Large intestine (tissue), 3 donors: ENCODE results near the gene ROPN1L. TPM values are rescaled to one million over a fixed set of nuclear protein-coding genes. Genes with fewer than 3 reads are reported as not detected.
A peak's percentile ranks its signal among the peaks of the same experiment; 100 is the strongest.

Experiments used
- DNase-seq, 2 donors: peaks; one replicate each; pipeline versions ENCODE4 v3.0.0 to v3.0.0-alpha.2; 2013
- H3K27ac ChIP-seq: one replicate; pipeline ENCODE4 v1.5.1; 2013; ENCODE audit warnings: low read length
- H3K27me3 ChIP-seq: 2 replicates; pipeline ENCODE4 v1.6.1; 2013; ENCODE audit warnings: low read length; ENCODE audit not compliant: control insufficient read depth, insufficient read depth
- H3K36me3 ChIP-seq: 2 replicates; pipeline ENCODE4 v1.6.1; 2013; ENCODE audit warnings: low read length; ENCODE audit not compliant: control insufficient read depth, insufficient read depth
- H3K4me1 ChIP-seq: one replicate; pipeline ENCODE4 v1.6.1; 2013; ENCODE audit warnings: low read length; ENCODE audit not compliant: control insufficient read depth, insufficient read depth
- H3K4me3 ChIP-seq: one replicate; pipeline ENCODE4 v1.5.1; 2013; ENCODE audit warnings: low read length
- H3K9me3 ChIP-seq: one replicate; pipeline ENCODE4 v1.6.1; 2013; ENCODE audit warnings: mild to moderate bottlenecking, low read depth, low read length, moderate library complexity; ENCODE audit not compliant: control insufficient read depth
- WGBS: methylation state at CpG from one replicate; pipeline ENCODE4 v1.1.5; 2013; ENCODE audit warnings: low lambda C conversion rate; ENCODE audit not compliant: insufficient coverage; 5-methylcytosine and 5-hydroxymethylcytosine counted together
- polyA plus RNA-seq: library from polyadenylated mRNA; unstranded; fragments of 120-200 nt; gene quantifications from one replicate; pipeline ENCODE4 v1.2.1, GENCODE V29; 2013

The ROPN1L gene
- polyA plus RNA-seq, 1 donor = 0.30 TPM

- no peaks in the 10 kb centered on the region for H3K9me3 ChIP-seq
- 100% methylated on average over 2 of the region's 9 CpGs for WGBS
- peak in 1 of 2 donors; percentile 18 for DNase-seq
- H3K27me3 ChIP-seq = no peaks in the 10 kb centered on the region
- H3K27ac ChIP-seq = no peak overlapping the region
- no peaks in the 10 kb centered on the region for H3K36me3 ChIP-seq
- H3K4me1 ChIP-seq = no peaks in the 10 kb centered on the region
- H3K4me3 ChIP-seq = no peak overlapping the region
Observed at GRCh38 chr5:10501554-10502075, 59.9 kb downstream of the ROPN1L start.

- no CpG with 5 or more reads among the region's 8 CpGs for WGBS
- Histone ChIP-seq H3K27ac (no peak overlapping the region), H3K9me3 (no peaks in the 10 kb centered on the region), H3K36me3 (no peaks in the 10 kb centered on the region), H3K4me1 (no peaks in the 10 kb centered on the region), H3K27me3 (no peaks in the 10 kb centered on the region), H3K4me3 (no peak overlapping the region)
- DNase-seq = no peak
Observed at GRCh38 chr5:10502130-10502529, 60.5 kb downstream of the ROPN1L start.

- Histone ChIP-seq H3K4me3 (no peak overlapping the region), H3K9me3 (no peaks in the 10 kb centered on the region), H3K27me3 (no peaks in the 10 kb centered on the region), H3K36me3 (no peaks in the 10 kb centered on the region), H3K27ac (no peak overlapping the region), H3K4me1 (peaks cover 2% of the 10 kb centered on the region)
- WGBS = no CpG with 5 or more reads among the region's 10 CpGs
- no peak for DNase-seq
Observed at GRCh38 chr5:10502578-10502977, 60.9 kb downstream of the ROPN1L start.

GRCh38 chr5:10503321-10503720, 61.6 kb downstream of the ROPN1L start:
- no peak for DNase-seq
- Histone ChIP-seq H3K27ac (no peak overlapping the region), H3K36me3 (no peaks in the 10 kb centered on the region), H3K27me3 (no peaks in the 10 kb centered on the region), H3K9me3 (no peaks in the 10 kb centered on the region), H3K4me1 (peaks cover 6% of the 10 kb centered on the region), H3K4me3 (no peak overlapping the region)
- no CpG with 5 or more reads among the region's 7 CpGs for WGBS

GRCh38 chr5:10503997-10504793, 62.5 kb downstream of the ROPN1L start:
- H3K4me1 ChIP-seq = peaks cover 6% of the 10 kb centered on the region
- no peak overlapping the region for H3K27ac ChIP-seq
- H3K9me3 ChIP-seq = no peaks in the 10 kb centered on the region
- DNase-seq = no peak
- H3K27me3 ChIP-seq = no peaks in the 10 kb centered on the region
- no peak overlapping the region for H3K4me3 ChIP-seq
- WGBS = 100% methylated on average over 1 of the region's 8 CpGs
- H3K36me3 ChIP-seq = no peaks in the 10 kb centered on the region

- WGBS = no CpG with 5 or more reads among the region's 8 CpGs
- peaks cover 6% of the 10 kb centered on the region for H3K4me1 ChIP-seq
- DNase-seq = no peak
- H3K27ac ChIP-seq = no peak overlapping the region
- H3K27me3 ChIP-seq = peaks cover 3% of the 10 kb centered on the region
- H3K36me3 ChIP-seq = no peaks in the 10 kb centered on the region
- H3K4me3 ChIP-seq = no peak overlapping the region
- H3K9me3 ChIP-seq = no peaks in the 10 kb centered on the region
Observed at GRCh38 chr5:10505517-10506095, 63.9 kb downstream of the ROPN1L start.

GRCh38 chr5:10506535-10506934, 64.9 kb downstream of the ROPN1L start:
- 100% methylated on average over 1 of the region's 3 CpGs for WGBS
- no peak for DNase-seq
- Histone ChIP-seq H3K27me3 (peaks cover 3% of the 10 kb centered on the region), H3K36me3 (no peaks in the 10 kb centered on the region), H3K27ac (no peak overlapping the region), H3K4me3 (no peak overlapping the region), H3K4me1 (peaks cover 6% of the 10 kb centered on the region), H3K9me3 (no peaks in the 10 kb centered on the region)

- H3K27ac ChIP-seq = no peak overlapping the region
Observed at GRCh38 chr5:10507575-10508096, 66.0 kb downstream of the ROPN1L start.

GRCh38 chr5:10509575-10509974, 67.9 kb downstream of the ROPN1L start:
- 47% methylated on average over 6 of the region's 9 CpGs for WGBS
- Histone ChIP-seq H3K27ac (no peak overlapping the region), H3K27me3 (peaks cover 3% of the 10 kb centered on the region), H3K4me3 (no peak overlapping the region), H3K9me3 (no peaks in the 10 kb centered on the region), H3K4me1 (peaks cover 6% of the 10 kb centered on the region), H3K36me3 (no peaks in the 10 kb centered on the region)
- DNase-seq = no peak

More at GRCh38 chr5:10507575-10508096, 66.0 kb downstream of the ROPN1L start:
- Histone ChIP-seq H3K36me3 (no peaks in the 10 kb centered on the region), H3K27me3 (peaks cover 3% of the 10 kb centered on the region), H3K4me3 (no peak overlapping the region), H3K4me1 (peaks cover 6% of the 10 kb centered on the region), H3K9me3 (no peaks in the 10 kb centered on the region)
- no CpG with 5 or more reads among the region's 3 CpGs for WGBS
- peak; percentile 21 to 64 for DNase-seq

- WGBS = no CpG with 5 or more reads among the region's 10 CpGs
- Histone ChIP-seq H3K4me3 (no peak overlapping the region), H3K36me3 (no peaks in the 10 kb centered on the region), H3K27me3 (peaks cover 3% of the 10 kb centered on the region), H3K4me1 (peaks cover 6% of the 10 kb centered on the region), H3K9me3 (no peaks in the 10 kb centered on the region), H3K27ac (no peak overlapping the region)
- no peak for DNase-seq
Observed at GRCh38 chr5:10511741-10512640, 70.3 kb downstream of the ROPN1L start.
